Measurements from ENCODE around the gene PPP4R3B. TPM values are rescaled to one million over a fixed set of nuclear protein-coding genes. Genes with fewer than 3 reads are reported as not detected.

PPP4R3B gene
- polyA plus RNA-seq, 1 donor (not counting 4 experiments of a cell fraction or from before 2014, with no cell fraction given): 30.1 TPM

GRCh38 chr2:55502590-55503141 lies 114.8 kb downstream of the PPP4R3B start:
- no peak for TF ChIP-seq CTCF (optimal IDR thresholded peaks at IDR 0.05 in 1 of 3, IDR thresholded peaks at IDR 0.05 in 1 of 3, conservative IDR thresholded peaks at IDR 0.05 in 1 of 3; ENCODE audit: extremely low read depth in 1 of 3, insufficient read depth in 2 of 3, low read length in 3 of 3)
- no peak for TF ChIP-seq EZH2 (IDR thresholded peaks at IDR 0.05; ENCODE audit: low read length)
- no peaks in the 10 kb centered on the region for H3K9me3 ChIP-seq (ENCODE audit: control insufficient read depth, low read depth, low read length)
- no peaks in the 10 kb centered on the region for H3K9me1 ChIP-seq (ENCODE audit: control insufficient read depth, extremely low read depth, insufficient read depth, low read length)
- H3K9ac ChIP-seq (ENCODE audit: control insufficient read depth, extremely low read depth, insufficient read depth, low read length): no peak overlapping the region
- no peak overlapping the region for H3K4me2 ChIP-seq (ENCODE audit: control insufficient read depth, extremely low read depth, insufficient read depth, low read depth, low read length)
- DNase-seq (ENCODE audit: low read depth, low spot score) (no peak), FAIRE-seq (no peak)
- no peaks in the 10 kb centered on the region for H4K20me1 ChIP-seq (ENCODE audit: control insufficient read depth, extremely low read depth, insufficient read depth, low read length)
- no peaks in the 10 kb centered on the region for H3K79me2 ChIP-seq (ENCODE audit: control insufficient read depth, insufficient read depth, low read length)
- H2AFZ ChIP-seq (ENCODE audit: control insufficient read depth, low read length): no peak overlapping the region
- no peaks in the 10 kb centered on the region for H3K36me3 ChIP-seq (ENCODE audit: control insufficient read depth in 2 of 2, extremely low read depth in 1 of 2, insufficient read depth in 2 of 2, low read length in 2 of 2)
- H3K27me3 ChIP-seq (ENCODE audit: control insufficient read depth, extremely low read depth, insufficient read depth, low read length): no peaks in the 10 kb centered on the region
- H3K4me3 ChIP-seq (ENCODE audit: control insufficient read depth in 2 of 3, extremely low read depth in 1 of 3, insufficient read depth in 2 of 3, low read depth in 1 of 3, low read length in 3 of 3): no peak overlapping the region
- no peak overlapping the region for H3K27ac ChIP-seq (ENCODE audit: control insufficient read depth, insufficient read depth, low read length)
- dilution Hi-C loops (cut with MboI; ENCODE audit: extremely low pct_ligation_motif_present, low sequenced_read_pairs): no loop called here
- H3K4me1 ChIP-seq (ENCODE audit: control insufficient read depth, extremely low read depth, insufficient read depth, low read length): no peaks in the 10 kb centered on the region

- no peak overlapping the region for H2AFZ ChIP-seq (ENCODE audit: control insufficient read depth, low read length)
- H3K27ac ChIP-seq (ENCODE audit: control insufficient read depth, insufficient read depth, low read length): no peak overlapping the region
- H3K79me2 ChIP-seq (ENCODE audit: control insufficient read depth, insufficient read depth, low read length): no peaks in the 10 kb centered on the region
- peak; percentile 68 for FAIRE-seq
- H3K9me3 ChIP-seq (ENCODE audit: control insufficient read depth, low read depth, low read length): no peaks in the 10 kb centered on the region
- dilution Hi-C loops (cut with MboI; ENCODE audit: extremely low pct_ligation_motif_present, low sequenced_read_pairs): no loop called here
- H3K4me2 ChIP-seq (ENCODE audit: control insufficient read depth, extremely low read depth, insufficient read depth, low read depth, low read length): no peak overlapping the region
- no peaks in the 10 kb centered on the region for H3K36me3 ChIP-seq (ENCODE audit: control insufficient read depth in 2 of 2, extremely low read depth in 1 of 2, insufficient read depth in 2 of 2, low read length in 2 of 2)
- no peaks in the 10 kb centered on the region for H4K20me1 ChIP-seq (ENCODE audit: control insufficient read depth, extremely low read depth, insufficient read depth, low read length)
- H3K4me1 ChIP-seq (ENCODE audit: control insufficient read depth, extremely low read depth, insufficient read depth, low read length): no peaks in the 10 kb centered on the region
- no peak for DNase-seq (ENCODE audit: low read depth, low spot score)
- no peaks in the 10 kb centered on the region for H3K27me3 ChIP-seq (ENCODE audit: control insufficient read depth, extremely low read depth, insufficient read depth, low read length)
- H3K9ac ChIP-seq (ENCODE audit: control insufficient read depth, extremely low read depth, insufficient read depth, low read length): no peak overlapping the region
- TF ChIP-seq CTCF (optimal IDR thresholded peaks at IDR 0.05 in 1 of 3, IDR thresholded peaks at IDR 0.05 in 1 of 3, conservative IDR thresholded peaks at IDR 0.05 in 1 of 3; ENCODE audit: extremely low read depth in 1 of 3, insufficient read depth in 2 of 3, low read length in 3 of 3): no peak
- TF ChIP-seq EZH2 (IDR thresholded peaks at IDR 0.05; ENCODE audit: low read length): no peak
- no peaks in the 10 kb centered on the region for H3K9me1 ChIP-seq (ENCODE audit: control insufficient read depth, extremely low read depth, insufficient read depth, low read length)
- H3K4me3 ChIP-seq (ENCODE audit: control insufficient read depth in 2 of 3, extremely low read depth in 1 of 3, insufficient read depth in 2 of 3, low read depth in 1 of 3, low read length in 3 of 3): no peak overlapping the region
Measured at GRCh38 chr2:55500025-55500424, 117.4 kb downstream of the PPP4R3B start.
